HK-2 (cell line): Measurements from ENCODE around the gene GALNT18.

Source experiments
- DNase-seq: peaks from one replicate; pipeline ENCODE4 v3.0.0-alpha.2; 2018; ENCODE audit not compliant: unreplicated experiment

Gene GALNT18

GRCh38 chr11:11498195-11498594, 123.6 kb downstream of the GALNT18 start:
- DNase-seq = no peak

GRCh38 chr11:11496879-11497278, 124.9 kb downstream of the GALNT18 start:
- DNase-seq = no peak

GRCh38 chr11:11494348-11494747, 127.5 kb downstream of the GALNT18 start:
- no peak for DNase-seq

- DNase-seq = no peak
Measured at GRCh38 chr11:11493698-11494097, 128.1 kb downstream of the GALNT18 start.

- DNase-seq = no peak
Measured at GRCh38 chr11:11491589-11491988, 130.2 kb downstream of the GALNT18 start.

GRCh38 chr11:11491014-11491413, 130.8 kb downstream of the GALNT18 start:
- DNase-seq = no peak

- DNase-seq = no peak
Measured at GRCh38 chr11:11486423-11486822, 135.4 kb downstream of the GALNT18 start.

- no peak for DNase-seq
Measured at GRCh38 chr11:11486002-11486401, 135.8 kb downstream of the GALNT18 start.

GRCh38 chr11:11483627-11484026, 138.2 kb downstream of the GALNT18 start:
- no peak for DNase-seq

- no peak for DNase-seq
Measured at GRCh38 chr11:11482730-11483129, 139.1 kb downstream of the GALNT18 start.

- DNase-seq = no peak
Measured at GRCh38 chr11:11481371-11481770, 140.4 kb downstream of the GALNT18 start.

- no peak for DNase-seq
Measured at GRCh38 chr11:11480971-11481370, 140.8 kb downstream of the GALNT18 start.

- DNase-seq = no peak
Measured at GRCh38 chr11:11478687-11479086, 143.1 kb downstream of the GALNT18 start.

- DNase-seq = no peak
Measured at GRCh38 chr11:11477695-11478420, 143.9 kb downstream of the GALNT18 start.

- no peak for DNase-seq
Measured at GRCh38 chr11:11476971-11477645, 144.7 kb downstream of the GALNT18 start.

GRCh38 chr11:11476499-11476898, 145.3 kb downstream of the GALNT18 start:
- DNase-seq = no peak

- DNase-seq = no peak
Measured at GRCh38 chr11:11472106-11472505, 149.7 kb downstream of the GALNT18 start.

GRCh38 chr11:11471201-11471600, 150.6 kb downstream of the GALNT18 start:
- DNase-seq = no peak

- no peak for DNase-seq
Measured at GRCh38 chr11:11468954-11469353, 152.9 kb downstream of the GALNT18 start.

GRCh38 chr11:11467312-11467711, 154.5 kb downstream of the GALNT18 start:
- DNase-seq = no peak

GRCh38 chr11:11464555-11464954, 157.2 kb downstream of the GALNT18 start:
- DNase-seq = no peak

GRCh38 chr11:11463405-11463804, 158.4 kb downstream of the GALNT18 start:
- DNase-seq = no peak

- no peak for DNase-seq
Measured at GRCh38 chr11:11461473-11461872, 160.3 kb downstream of the GALNT18 start.
